ENCODE measurements around the gene IQGAP1. TPM values are rescaled to one million over a fixed set of nuclear protein-coding genes. Genes with fewer than 3 reads are reported as not detected.

Gene IQGAP1
- total RNA-seq, 2 experiments from 2014 or later: 136 to 143 TPM

Other genes with a start within 250 kb of the IQGAP1 start
- gene SEMA4B, start 186.9 kb upstream of the IQGAP1 start, total RNA-seq: 1 to 10 TPM; 6.8 to 8.6 TPM
- gene CIB1, start 154.3 kb upstream of the IQGAP1 start, total RNA-seq: 100 to 1,000 TPM; 156 to 171 TPM
- gene GDPGP1, start 154.0 kb upstream of the IQGAP1 start, total RNA-seq: 1 to 10 TPM; 1.5 to 3.6 TPM
- gene TTLL13, start 138.7 kb upstream of the IQGAP1 start, total RNA-seq: under 1 TPM; 0.15 to 0.26 TPM
- 10 to 100 TPM; 30.7 to 31.0 TPM for gene NGRN, start 122.6 kb upstream of the IQGAP1 start, total RNA-seq
- under 1 TPM; 0.84 to 0.95 TPM for gene ZNF774, start 36.0 kb upstream of the IQGAP1 start, total RNA-seq
- gene CRTC3, start 141.7 kb downstream of the IQGAP1 start, total RNA-seq: 10 to 100 TPM; 40.6 to 42.7 TPM

Measured in activated naive CD4-positive, alpha-beta T cell treated with anti-CD3 and anti-CD28 coated beads for 36 hours (primary cell).